Stimulated activated CD4-positive, alpha-beta T cell treated with anti-CD3 and anti-CD28 coated beads, TNF-alpha, amount 100 ng/mL, for 1 hour (primary cell): ENCODE data around the gene RRAS.

ENCODE experiments used
- DNase-seq, 3 donors: peaks; one replicate each; pipeline ENCODE4 v3.0.0-alpha.2; 2020; ENCODE audit warnings: low read depth in 3 of 3, low spot score in 1 of 3

RRAS gene

DNA sequence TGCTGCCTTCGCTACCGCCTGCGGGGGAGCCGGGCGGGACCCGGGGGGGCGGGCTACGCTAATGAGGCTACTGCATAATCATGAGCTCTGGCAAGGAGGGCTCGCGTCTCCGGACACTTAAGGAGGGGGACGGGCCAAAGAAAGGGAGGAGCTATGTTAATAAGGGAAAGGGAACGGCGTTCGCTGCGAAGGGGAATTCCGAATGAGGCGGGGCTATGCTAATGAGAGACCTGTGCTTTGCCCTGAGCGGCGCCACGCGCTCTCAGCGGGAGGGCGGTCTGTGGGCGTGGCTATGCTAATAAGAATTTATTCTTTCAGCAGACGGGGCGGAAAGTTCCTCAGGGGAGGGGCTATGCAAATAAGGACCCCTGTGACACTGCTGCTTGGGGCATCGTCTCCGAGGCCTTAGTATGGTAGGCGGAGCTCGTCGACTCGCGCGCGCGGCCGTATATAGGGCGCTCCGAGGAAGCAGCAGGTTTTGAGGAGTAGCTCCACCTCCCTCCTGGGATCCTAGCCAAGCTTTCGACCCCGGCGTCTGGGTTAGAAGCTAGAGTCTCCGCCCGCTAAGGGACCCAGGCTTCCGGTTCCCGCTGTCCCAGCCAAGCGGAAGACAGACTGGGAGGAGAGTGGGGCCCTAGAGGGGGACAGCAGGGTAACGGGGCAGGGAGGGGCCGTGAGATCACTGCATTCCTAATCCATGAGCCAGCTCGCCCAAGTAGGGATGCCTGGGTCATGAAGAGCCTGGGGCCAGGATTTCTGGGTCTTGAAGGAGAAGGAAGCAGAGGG is at the start of gene RRAS:
Gene RRAS, minus strand, starts transcription at position 31 of the 786 bp plus-strand sequence. CDS start 45 bp downstream, outside the sequence.
- DNase-seq: peak; percentile 98 to 99 (median 99)

DNA sequence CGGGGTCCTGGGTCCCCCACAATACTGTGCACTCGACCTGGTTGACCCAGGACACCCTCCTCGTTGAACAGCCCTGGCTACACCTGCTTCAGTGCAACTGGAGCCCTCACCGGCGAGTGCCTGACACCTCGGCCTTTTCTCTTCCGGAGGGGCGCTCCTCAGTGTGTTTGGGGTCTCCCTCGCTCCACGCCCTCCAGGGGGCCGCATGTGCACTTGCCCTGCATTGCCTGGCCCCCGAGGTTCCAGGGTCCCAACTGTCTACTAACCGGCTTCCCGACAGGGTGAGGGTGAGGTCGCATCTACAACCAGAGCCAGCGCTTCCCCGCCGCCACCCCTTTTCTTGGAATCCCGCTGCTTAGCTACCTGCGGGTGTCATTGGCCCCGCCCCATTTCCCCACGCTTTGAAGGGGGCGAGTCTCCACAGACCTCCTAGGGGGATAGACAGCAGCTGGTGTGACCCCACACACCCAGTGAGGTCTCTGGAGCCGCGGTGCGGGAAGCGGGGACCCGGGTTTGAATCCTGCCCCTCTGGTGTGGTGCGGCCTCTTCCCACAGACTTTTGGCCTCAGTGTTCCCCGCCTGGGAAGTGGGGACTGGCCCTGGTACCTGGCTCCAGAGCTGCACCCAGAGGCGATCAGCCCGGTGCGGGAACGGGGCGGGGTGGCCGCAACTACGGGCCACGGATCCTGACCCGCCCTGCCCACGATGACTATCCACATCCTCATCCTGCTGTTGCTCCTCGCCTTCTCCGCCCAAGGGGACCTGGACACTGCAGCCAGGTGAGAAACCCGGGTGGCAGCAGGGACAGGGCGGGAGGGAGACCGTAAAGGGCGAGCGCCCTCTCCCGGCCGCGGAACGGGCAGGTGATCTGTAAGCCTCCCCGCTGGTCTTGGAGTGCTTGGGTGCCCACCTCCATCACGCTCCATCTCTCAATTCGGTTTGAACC is 49.5 kb upstream of the RRAS start, which contains the start of gene ADM5:
Gene ADM5, plus strand, starts transcription at position 462 of the 946 bp plus-strand sequence. Its CDS starts 244 bp downstream, at position 706.
- no peak for DNase-seq

GRCh38 chr19:49688531-49689132 is 48.7 kb upstream of the RRAS start:
- no peak for DNase-seq

DNA sequence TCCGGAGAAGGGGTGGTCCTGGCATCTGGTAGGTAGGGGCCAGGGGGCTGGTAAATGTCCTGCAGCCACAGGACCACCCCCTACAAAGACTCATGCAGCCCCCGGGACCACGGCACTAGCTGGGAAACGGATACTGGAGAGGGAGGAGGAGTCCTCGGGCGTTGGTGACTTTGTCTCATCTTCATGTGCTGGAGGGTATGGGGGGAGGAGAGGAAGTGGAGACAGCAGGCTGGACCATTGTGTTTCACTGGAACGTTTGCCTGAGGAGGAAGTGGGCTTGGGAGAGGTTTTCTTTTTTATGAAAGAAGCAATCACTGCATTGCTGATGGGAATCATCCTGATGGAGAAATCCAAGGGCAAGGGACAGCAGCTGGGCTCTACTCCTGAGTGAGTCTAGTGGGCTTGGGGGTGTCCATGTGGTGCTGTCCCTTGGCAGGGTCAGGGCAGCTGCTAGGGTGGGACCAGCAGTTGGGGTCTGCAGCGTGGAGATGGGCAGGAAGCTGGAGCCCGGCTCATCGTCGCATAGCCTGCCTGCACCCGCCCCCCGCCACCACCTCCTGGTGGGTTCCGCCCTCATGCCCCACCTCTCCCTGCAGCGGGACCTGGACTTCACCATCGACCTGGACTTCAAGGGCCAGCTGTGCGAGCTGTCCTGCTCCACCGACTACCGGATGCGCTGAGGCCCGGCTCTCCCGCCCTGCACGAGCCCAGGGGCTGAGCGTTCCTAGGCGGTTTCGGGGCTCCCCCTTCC is 47.8 kb upstream of the RRAS start:
- no peak for DNase-seq

- DNase-seq: no peak
Measured at GRCh38 chr19:49687150-49687549, 47.2 kb upstream of the RRAS start.

DNA sequence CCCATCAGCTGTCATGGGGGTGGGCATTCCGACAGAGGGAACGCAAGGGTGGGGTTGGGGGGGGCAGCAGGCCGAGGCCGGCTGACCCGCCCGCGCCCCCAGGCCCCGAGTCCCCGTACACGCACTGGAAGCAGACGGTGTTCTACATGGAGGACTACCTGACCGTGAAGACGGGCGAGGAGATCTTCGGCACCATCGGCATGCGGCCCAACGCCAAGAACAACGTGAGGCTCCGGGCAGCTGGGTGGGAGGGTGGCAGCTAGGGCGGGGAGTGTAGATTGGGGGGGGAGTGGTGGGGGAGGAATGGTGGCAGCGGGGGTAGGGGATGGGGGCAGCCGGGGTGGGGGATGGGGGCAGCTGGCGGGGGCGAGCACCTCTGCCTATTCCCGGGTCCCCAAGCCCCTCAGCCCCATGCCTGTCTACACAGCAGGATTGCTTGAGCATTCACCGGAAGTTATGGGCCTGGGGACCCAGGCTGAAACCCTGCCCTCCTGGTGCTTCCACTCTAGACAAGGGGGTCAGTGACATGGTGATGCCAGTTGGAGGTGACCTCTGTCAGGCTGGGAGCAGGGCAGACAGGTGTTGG is 46.7 kb upstream of the RRAS start:
- DNase-seq: no peak

DNA sequence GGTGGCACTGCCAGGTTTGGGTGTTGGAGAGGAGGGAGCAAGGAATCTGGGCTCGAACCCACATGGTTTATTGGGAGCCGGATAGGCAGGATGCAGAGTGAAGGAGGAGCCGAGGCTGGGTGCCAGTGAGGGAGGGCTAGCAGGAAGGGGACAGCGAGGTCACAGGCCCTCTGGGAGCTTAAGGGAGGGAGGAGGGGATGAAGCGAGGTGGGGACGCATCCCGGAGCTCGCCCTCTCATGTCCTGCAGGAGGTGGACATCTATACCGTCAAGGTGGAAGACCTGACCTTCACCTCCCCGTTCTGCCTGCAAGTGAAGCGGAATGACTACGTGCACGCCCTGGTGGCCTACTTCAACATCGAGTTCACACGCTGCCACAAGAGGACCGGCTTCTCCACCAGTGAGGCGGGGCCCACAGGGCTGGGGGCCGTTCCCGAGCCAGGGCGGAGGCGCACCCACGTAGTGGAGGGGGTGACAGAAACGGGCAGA is 45.9 kb upstream of the RRAS start:
- DNase-seq: no peak

GRCh38 chr19:49684983-49685553 is 45.1 kb upstream of the RRAS start:
- no peak for DNase-seq

DNA sequence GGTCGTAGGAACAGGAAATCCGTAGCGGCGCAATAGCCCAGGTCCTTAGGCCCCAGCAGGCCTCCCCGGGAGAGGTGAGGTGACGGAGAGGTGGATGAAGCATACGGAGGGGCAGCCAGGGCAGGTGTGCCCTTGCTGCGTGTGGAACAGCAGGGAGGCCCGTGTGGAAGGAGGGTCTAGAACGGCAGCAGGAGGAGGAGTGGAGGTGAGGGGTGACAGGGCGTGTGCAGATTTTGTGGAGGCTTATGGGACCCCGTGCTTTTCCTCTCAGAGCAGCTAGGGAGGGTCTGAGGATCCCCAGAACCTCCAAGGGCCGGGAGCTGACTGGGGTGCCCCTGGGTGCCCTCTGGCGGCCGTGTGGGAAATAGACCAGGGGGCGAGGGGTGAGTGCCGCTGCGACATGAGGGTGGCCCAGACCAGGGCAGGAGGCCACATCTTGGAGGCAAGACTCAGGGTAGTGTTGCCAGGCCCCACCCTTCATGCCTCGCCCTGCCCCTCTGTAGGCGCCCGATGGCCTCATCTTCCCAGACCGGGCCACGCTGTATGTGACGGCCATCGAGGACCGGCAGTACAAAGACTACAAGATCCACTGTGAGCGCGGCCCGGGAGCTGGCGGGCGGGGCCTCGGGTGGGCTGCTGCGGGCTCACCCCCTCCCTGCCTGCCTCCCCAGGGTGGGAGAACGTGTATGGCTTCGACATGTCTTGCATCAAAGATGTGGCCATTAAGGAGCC is 44.5 kb upstream of the RRAS start:
- DNase-seq: no peak

DNA sequence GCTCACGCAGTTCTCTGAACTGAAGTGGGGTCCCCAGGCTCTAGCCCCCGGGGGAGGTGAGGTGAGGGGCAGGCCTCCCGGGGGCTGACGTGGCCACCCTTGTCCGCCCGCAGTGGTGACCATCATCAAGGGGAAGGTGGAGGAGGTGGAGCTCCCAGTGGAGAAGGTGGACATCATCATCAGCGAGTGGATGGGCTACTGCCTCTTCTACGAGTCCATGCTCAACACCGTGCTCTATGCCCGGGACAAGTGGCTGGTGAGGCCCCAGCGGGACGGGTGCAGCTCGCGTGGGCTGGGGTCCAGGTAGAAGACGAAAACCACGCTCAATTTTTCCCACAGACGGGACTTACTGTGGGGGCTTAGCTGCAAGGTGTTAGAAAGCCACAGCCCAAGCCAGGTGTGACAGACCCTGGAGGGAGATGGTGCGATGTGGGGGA is 43.9 kb upstream of the RRAS start:
- DNase-seq: no peak

GRCh38 chr19:49682274-49682673 is 42.3 kb upstream of the RRAS start:
- no peak for DNase-seq

GRCh38 chr19:49681830-49682229 is 41.9 kb upstream of the RRAS start:
- no peak for DNase-seq

DNA sequence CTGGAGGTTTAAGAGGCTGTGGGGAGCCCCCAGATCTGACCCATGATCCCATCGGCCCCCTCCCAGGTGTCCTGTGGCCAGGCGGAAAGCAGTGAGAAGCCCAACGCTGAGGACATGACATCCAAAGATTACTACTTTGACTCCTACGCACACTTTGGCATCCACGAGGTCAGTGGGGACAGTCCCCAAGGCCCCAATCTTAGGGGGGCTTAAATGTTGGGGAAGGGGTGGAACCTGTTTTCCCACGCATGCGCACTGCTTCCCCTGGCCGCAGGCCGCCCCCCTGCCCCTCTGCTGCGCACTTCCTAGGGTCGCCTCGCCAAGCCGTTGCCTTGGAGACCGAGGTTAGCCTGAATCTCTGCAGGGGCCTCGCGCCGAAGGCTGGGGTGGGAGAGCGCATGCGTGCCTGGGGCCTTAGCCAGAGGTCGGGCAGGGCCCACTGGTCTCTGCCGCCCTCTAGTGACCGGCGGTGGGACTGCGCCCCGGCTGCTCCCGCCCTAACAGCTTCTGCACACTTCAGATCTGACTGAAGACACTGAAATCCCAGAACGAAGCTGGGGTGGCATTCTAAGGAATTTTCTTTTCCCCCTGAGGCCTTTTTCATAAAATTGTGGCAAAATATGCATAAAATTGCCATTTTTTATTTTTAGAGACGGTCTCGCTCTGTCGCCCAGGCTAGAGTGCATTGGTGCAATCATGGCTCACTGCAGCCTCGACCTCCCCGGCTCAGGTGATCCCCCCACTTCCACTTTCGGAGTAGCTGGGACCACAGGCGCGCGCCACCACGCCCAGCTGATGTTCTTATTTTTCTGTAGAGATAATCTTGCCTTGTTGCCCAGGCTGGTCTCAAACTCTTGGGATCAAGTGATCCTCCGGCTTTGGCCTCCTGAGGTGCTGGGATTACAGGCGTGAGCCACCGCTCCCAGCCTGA is 40.7 kb upstream of the RRAS start:
- DNase-seq: peak; percentile 85 to 99 (median 90)

GRCh38 chr19:49679771-49680413 is 39.9 kb upstream of the RRAS start:
- no peak for DNase-seq

GRCh38 chr19:49678985-49679770 is 39.2 kb upstream of the RRAS start:
- DNase-seq: no peak

- peak in 2 of 3 donors; percentile 65 to 74 for DNase-seq
Measured at GRCh38 chr19:49677901-49678674, 38.1 kb upstream of the RRAS start.
